Endothelial cell of umbilical vein (primary cell): ENCODE data around the gene MTG2.

ENCODE experiments used
- CTCF ChIP-seq, 2 donors: IDR thresholded peaks; 1 replicate in 1 of 2; 2 replicates in 1 of 2; pipeline ENCODE4 v1.5.1; 2011; ENCODE audit warnings: low read length in 2 of 2, mild to moderate bottlenecking in 2 of 2, moderate library complexity in 2 of 2, control low read depth in 1 of 2, inconsistent platforms in 1 of 2, low read depth in 1 of 2; ENCODE audit not compliant: insufficient read depth in 1 of 2; ENCODE audit errors: extremely low read depth in 1 of 2
- EZH2 ChIP-seq: IDR thresholded peaks from 2 replicates; pipeline ENCODE4 v1.6.1; 2012; ENCODE audit warnings: borderline replicate concordance, low read depth, mild to moderate bottlenecking, moderate library complexity, low read length, inconsistent platforms; ENCODE audit not compliant: severe bottlenecking
- FOS ChIP-seq: IDR thresholded peaks from 2 replicates; pipeline ENCODE4 v1.6.1; 2011; ENCODE audit warnings: mild to moderate bottlenecking, low read length, moderate library complexity, borderline replicate concordance; ENCODE audit not compliant: insufficient read depth
- JUN ChIP-seq: IDR thresholded peaks from 2 replicates; pipeline ENCODE4 v1.6.1; 2011; ENCODE audit warnings: borderline replicate concordance, low read depth; ENCODE audit not compliant: insufficient read length, insufficient read depth
- MAX ChIP-seq: IDR thresholded peaks from 2 replicates; pipeline ENCODE4 v1.6.1; 2011; ENCODE audit not compliant: insufficient read depth, insufficient read length
- MYC ChIP-seq: IDR thresholded peaks from one replicate; pipeline ENCODE4 v1.6.1; 2011; ENCODE audit warnings: mild to moderate bottlenecking, low read depth, low read length
- POLR2A ChIP-seq: IDR thresholded peaks from 2 replicates; pipeline ENCODE4 v1.6.1; 2012; ENCODE audit warnings: low read depth, mild to moderate bottlenecking, control low read depth, low read length
- POLR2AphosphoS5 ChIP-seq: IDR thresholded peaks from 2 replicates; pipeline ENCODE4 v1.6.1; 2012; ENCODE audit warnings: low read depth, mild to moderate bottlenecking, control low read depth, low read length, moderate library complexity; ENCODE audit not compliant: insufficient read depth

GRCh38 chr20:62211216-62211615 lies 28.4 kb downstream of the MTG2 start:
- TF ChIP-seq CTCF (IDR thresholded peaks at IDR 0.05; ENCODE audit: extremely low read depth in 1 of 2, insufficient read depth in 1 of 2, low read depth in 1 of 2, low read length in 2 of 2) (no peak), POLR2AphosphoS5 (no peak), MYC (no peak), EZH2 (no peak), MAX (no peak), POLR2A (no peak), JUN (no peak), FOS (no peak)
